OCI-LY3 (cell line): ENCODE data around the gene CELA1.

Source experiments
- CTCF ChIP-seq: fragments of 200-600, 300-600 bp; sonication (generic); IDR thresholded peaks from 2 replicates; pipeline ENCODE4 v1.5.1; 2014; ENCODE audit warnings: antibody characterized with exemption, low read length, low read depth
- EZH2phosphoT487 ChIP-seq: fragments of 200-600 bp; shearing (Covaris generic); IDR thresholded peaks from 2 replicates; pipeline ENCODE4 v1.6.1; 2018; ENCODE audit warnings: antibody characterized with exemption, mixed run types, low read depth

GRCh38 chr12:51345681-51346080 is 798 bp downstream of the CELA1 start:
- TF ChIP-seq CTCF (no peak), EZH2phosphoT487 (no peak)
